CD14-positive monocyte (primary cell): ENCODE data around the gene ARF5. TPM values are rescaled to one million over a fixed set of nuclear protein-coding genes. Genes with fewer than 3 reads are reported as not detected.

Experiments used
- DNase-seq, 3 donors: peaks; one replicate each; pipeline ENCODE4 v3.0.0-alpha.2; 2011 to 2022
- H2AFZ ChIP-seq: 2 replicates; pipeline ENCODE4 v1.6.0; 2012; ENCODE audit warnings: mild to moderate bottlenecking, low read depth, low read length, inconsistent platforms; ENCODE audit not compliant: insufficient read depth, poor library complexity, severe bottlenecking
- H3K27ac ChIP-seq, 2 donors: 1 replicate in 1 of 2; 2 replicates in 1 of 2; pipeline ENCODE4 v1.5.1; 2012 to 2013; ENCODE audit warnings: low read length in 2 of 2, control low read depth in 1 of 2, inconsistent platforms in 1 of 2, low read depth in 1 of 2, mild to moderate bottlenecking in 1 of 2
- H3K27me3 ChIP-seq, 2 donors: one replicate each; pipeline versions ENCODE4 v1.6.0 to v1.6.1; 2011 to 2013; ENCODE audit warnings: low read length in 2 of 2; ENCODE audit not compliant: control insufficient read depth in 2 of 2, insufficient read depth in 2 of 2
- H3K36me3 ChIP-seq, 2 donors: replicated peaks in 1 of 2; 1 replicate in 1 of 2; 2 replicates in 1 of 2; pipeline versions ENCODE4 v1.5.1 to v1.6.1; 2012 to 2013; ENCODE audit warnings: low read length in 2 of 2, control low read depth in 1 of 2, inconsistent platforms in 1 of 2, mild to moderate bottlenecking in 1 of 2; ENCODE audit not compliant: insufficient read depth in 2 of 2, control insufficient read depth in 1 of 2
- H3K4me1 ChIP-seq, 2 donors: 1 replicate in 1 of 2; 2 replicates in 1 of 2; pipeline versions ENCODE4 v1.5.1 to v1.6.1; 2012 to 2013; ENCODE audit warnings: low read length in 2 of 2, control low read depth in 1 of 2, inconsistent platforms in 1 of 2, mild to moderate bottlenecking in 1 of 2, moderate library complexity in 1 of 2; ENCODE audit not compliant: insufficient read depth in 2 of 2, control insufficient read depth in 1 of 2
- H3K4me2 ChIP-seq: replicated peaks from 2 replicates; pipeline ENCODE3; 2012; ENCODE audit warnings: low read length, moderate library complexity, mild to moderate bottlenecking; ENCODE audit not compliant: poor library complexity, severe bottlenecking; ENCODE audit errors: extremely low read depth
- H3K4me3 ChIP-seq, 3 experiments: fragments of 200-600 bp in 1 of 3; sonication (generic) in 1 of 3; replicated peaks in 1 of 3; 1 replicate in 2 of 3; 2 replicates in 1 of 3; pipeline ENCODE4 v1.5.1; 2011 to 2013; ENCODE audit warnings: low read length in 3 of 3, mild to moderate bottlenecking in 3 of 3, control low read depth in 2 of 3, low read depth in 2 of 3, inconsistent platforms in 1 of 3, moderate library complexity in 1 of 3
- H3K79me2 ChIP-seq: 2 replicates; pipeline ENCODE4 v1.6.0; 2012; ENCODE audit warnings: mild to moderate bottlenecking, control low read depth, inconsistent platforms, low read length, moderate library complexity; ENCODE audit not compliant: insufficient read depth
- H3K9ac ChIP-seq: 2 replicates; pipeline ENCODE4 v1.6.0; 2017; ENCODE audit warnings: low read length, mild to moderate bottlenecking; ENCODE audit not compliant: insufficient read depth, poor library complexity, severe bottlenecking
- H3K9me3 ChIP-seq, 2 donors: replicated peaks in 1 of 2; 1 replicate in 1 of 2; 2 replicates in 1 of 2; pipeline versions ENCODE4 v1.5.1 to v1.6.1; 2012 to 2013; ENCODE audit warnings: low read length in 2 of 2, control low read depth in 1 of 2; ENCODE audit not compliant: control insufficient read depth in 1 of 2, insufficient read depth in 1 of 2
- H4K20me1 ChIP-seq: 2 replicates; pipeline ENCODE4 v1.6.0; 2012; ENCODE audit warnings: mild to moderate bottlenecking, low read length, control low read depth, moderate library complexity; ENCODE audit not compliant: insufficient read depth
- H3K27ac Mint-ChIP-seq, 7 donors: one replicate each; pipeline ENCODE4 v1.8.0; 2020; ENCODE audit warnings: mild to moderate bottlenecking in 7 of 7, mixed read lengths in 7 of 7, moderate library complexity in 6 of 7, inconsistent platforms in 2 of 7
- H3K27me3 Mint-ChIP-seq, 3 donors: one replicate each; pipeline ENCODE4 v1.8.0; 2021 to 2022; ENCODE audit warnings: low read depth in 3 of 3, mild to moderate bottlenecking in 3 of 3, mixed read lengths in 3 of 3, moderate library complexity in 3 of 3, inconsistent platforms in 1 of 3
- H3K36me3 Mint-ChIP-seq, 2 donors: one replicate each; pipeline ENCODE4 v1.8.0; 2020; ENCODE audit warnings: mixed read lengths in 2 of 2, inconsistent platforms in 1 of 2, mild to moderate bottlenecking in 1 of 2
- H3K4me1 Mint-ChIP-seq: one replicate; pipeline ENCODE4 v1.8.0; 2020; ENCODE audit warnings: mild to moderate bottlenecking, mixed read lengths
- H3K4me3 Mint-ChIP-seq, 2 donors: one replicate each; pipeline ENCODE4 v1.8.0; 2020; ENCODE audit warnings: mild to moderate bottlenecking in 2 of 2, mixed read lengths in 2 of 2, moderate library complexity in 1 of 2
- H3K9me3 Mint-ChIP-seq, 7 donors: one replicate each; pipeline ENCODE4 v1.8.0; 2020 to 2022; ENCODE audit warnings: mixed read lengths in 7 of 7, mild to moderate bottlenecking in 6 of 7, moderate library complexity in 6 of 7, inconsistent platforms in 2 of 7
- WGBS: methylation state at CpG from one replicate; pipeline ENCODE4 v1.1.5; 2013; ENCODE audit warnings: missing lambda C conversion rate; ENCODE audit not compliant: insufficient coverage; 5-methylcytosine and 5-hydroxymethylcytosine counted together
- intact Hi-C, 2 donors: fragments of 100-400 bp; cut with micrococcal nuclease; formaldehyde crosslinking; loops; one replicate each; pipeline versions ENCODE4 v1.15.0 to v1.15.1; 2023
- polyA plus RNA-seq, 3 donors: library from polyadenylated mRNA; depleted of rRNA in 1 of 3; unstranded in 2 of 3; stranded (reverse) in 1 of 3; fragments of 300-500 nt in 2 of 3; fragments of >200 nt in 1 of 3; fragmentation: Illumina TruSeq in 2 of 3; gene quantifications; 1 replicate in 2 of 3; 2 replicates in 1 of 3; pipeline ENCODE4 v1.2.3, GENCODE V29; 2012 to 2021
- TF ChIP-seq, protein P1 (sequence below): fragments of 200-600 bp; IDR thresholded peaks from one replicate; pipeline ENCODE4 v1.8.0; 2022; ENCODE audit warnings: antibody characterized with exemption, mild to moderate bottlenecking

The ARF5 gene
- polyA plus RNA-seq, 3 donors = 278 to 408 (median 313) TPM

- Mint-ChIP-seq H3K4me3 (no peak overlapping the region), H3K27ac (no peak overlapping the region), H3K9me3 (peaks cover 8 to 23% (median 17%) of the 10 kb centered on the region in 7 donors), H3K4me1 (no peaks in the 10 kb centered on the region), H3K36me3 (no peaks in the 10 kb centered on the region), H3K27me3 (peaks cover 9 to 29% (median 13%) of the 10 kb centered on the region in 3 donors)
- no peaks in the 10 kb centered on the region for H3K4me1 ChIP-seq
- no peak overlapping the region for H2AFZ ChIP-seq
- no peak overlapping the region for H3K27ac ChIP-seq
- no peak for DNase-seq
- TF ChIP-seq, protein P1, sequence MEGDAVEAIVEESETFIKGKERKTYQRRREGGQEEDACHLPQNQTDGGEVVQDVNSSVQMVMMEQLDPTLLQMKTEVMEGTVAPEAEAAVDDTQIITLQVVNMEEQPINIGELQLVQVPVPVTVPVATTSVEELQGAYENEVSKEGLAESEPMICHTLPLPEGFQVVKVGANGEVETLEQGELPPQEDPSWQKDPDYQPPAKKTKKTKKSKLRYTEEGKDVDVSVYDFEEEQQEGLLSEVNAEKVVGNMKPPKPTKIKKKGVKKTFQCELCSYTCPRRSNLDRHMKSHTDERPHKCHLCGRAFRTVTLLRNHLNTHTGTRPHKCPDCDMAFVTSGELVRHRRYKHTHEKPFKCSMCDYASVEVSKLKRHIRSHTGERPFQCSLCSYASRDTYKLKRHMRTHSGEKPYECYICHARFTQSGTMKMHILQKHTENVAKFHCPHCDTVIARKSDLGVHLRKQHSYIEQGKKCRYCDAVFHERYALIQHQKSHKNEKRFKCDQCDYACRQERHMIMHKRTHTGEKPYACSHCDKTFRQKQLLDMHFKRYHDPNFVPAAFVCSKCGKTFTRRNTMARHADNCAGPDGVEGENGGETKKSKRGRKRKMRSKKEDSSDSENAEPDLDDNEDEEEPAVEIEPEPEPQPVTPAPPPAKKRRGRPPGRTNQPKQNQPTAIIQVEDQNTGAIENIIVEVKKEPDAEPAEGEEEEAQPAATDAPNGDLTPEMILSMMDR = no peak
- intact Hi-C loops = no loop called here
- WGBS = 71% methylated on average over 1 of the region's 1 CpG
- H3K9ac ChIP-seq = no peak overlapping the region
- H4K20me1 ChIP-seq = no peaks in the 10 kb centered on the region
- H3K9me3 ChIP-seq = peaks cover 0 to 19% of the 10 kb centered on the region in 2 donors
- no peaks in the 10 kb centered on the region for H3K79me2 ChIP-seq
- peaks cover 0 to 2% of the 10 kb centered on the region in 2 donors for H3K27me3 ChIP-seq
- H3K4me2 ChIP-seq = no peak overlapping the region
- no peak overlapping the region for H3K4me3 ChIP-seq
- no peaks in the 10 kb centered on the region for H3K36me3 ChIP-seq
These were observed 24.1 kb downstream of the ARF5 start for GRCh38 chr7:127612263-127612662.

GRCh38 chr7:127616724-127617123 lies 28.5 kb downstream of the ARF5 start:
- Histone ChIP-seq H2AFZ (no peak overlapping the region), H3K9me3 (no peaks in the 10 kb centered on the region), H3K4me1 (no peaks in the 10 kb centered on the region), H3K79me2 (no peaks in the 10 kb centered on the region), H3K4me3 (no peak overlapping the region), H3K27me3 (peaks cover 16 to 43% of the 10 kb centered on the region in 2 donors), H3K27ac (no peak overlapping the region), H3K4me2 (no peak overlapping the region), H3K9ac (no peak overlapping the region), H4K20me1 (no peaks in the 10 kb centered on the region), H3K36me3 (no peaks in the 10 kb centered on the region)
- TF ChIP-seq, protein P1 = no peak
- Mint-ChIP-seq H3K27ac (no peak overlapping the region), H3K9me3 (peaks cover 0 to 4% (median 0%) of the 10 kb centered on the region in 7 donors), H3K36me3 (no peaks in the 10 kb centered on the region), H3K4me1 (peaks cover 11% of the 10 kb centered on the region), H3K4me3 (no peak overlapping the region), H3K27me3 (peaks cover 39 to 70% (median 42%) of the 10 kb centered on the region in 3 donors)
- WGBS = no CpG with 5 or more reads among the region's 5 CpGs
- intact Hi-C loops = no loop called here
- DNase-seq = no peak
